Measurements from ENCODE around the gene ALOX12B. TPM values are rescaled to one million over a fixed set of nuclear protein-coding genes. Genes with fewer than 3 reads are reported as not detected.

The ALOX12B gene
- total and polyA plus RNA-seq, 2 of the 13 experiments (the other 11 are each of a cell fraction or from before 2014, with no cell fraction given): 0.13 TPM; not detected in 1

DNA sequence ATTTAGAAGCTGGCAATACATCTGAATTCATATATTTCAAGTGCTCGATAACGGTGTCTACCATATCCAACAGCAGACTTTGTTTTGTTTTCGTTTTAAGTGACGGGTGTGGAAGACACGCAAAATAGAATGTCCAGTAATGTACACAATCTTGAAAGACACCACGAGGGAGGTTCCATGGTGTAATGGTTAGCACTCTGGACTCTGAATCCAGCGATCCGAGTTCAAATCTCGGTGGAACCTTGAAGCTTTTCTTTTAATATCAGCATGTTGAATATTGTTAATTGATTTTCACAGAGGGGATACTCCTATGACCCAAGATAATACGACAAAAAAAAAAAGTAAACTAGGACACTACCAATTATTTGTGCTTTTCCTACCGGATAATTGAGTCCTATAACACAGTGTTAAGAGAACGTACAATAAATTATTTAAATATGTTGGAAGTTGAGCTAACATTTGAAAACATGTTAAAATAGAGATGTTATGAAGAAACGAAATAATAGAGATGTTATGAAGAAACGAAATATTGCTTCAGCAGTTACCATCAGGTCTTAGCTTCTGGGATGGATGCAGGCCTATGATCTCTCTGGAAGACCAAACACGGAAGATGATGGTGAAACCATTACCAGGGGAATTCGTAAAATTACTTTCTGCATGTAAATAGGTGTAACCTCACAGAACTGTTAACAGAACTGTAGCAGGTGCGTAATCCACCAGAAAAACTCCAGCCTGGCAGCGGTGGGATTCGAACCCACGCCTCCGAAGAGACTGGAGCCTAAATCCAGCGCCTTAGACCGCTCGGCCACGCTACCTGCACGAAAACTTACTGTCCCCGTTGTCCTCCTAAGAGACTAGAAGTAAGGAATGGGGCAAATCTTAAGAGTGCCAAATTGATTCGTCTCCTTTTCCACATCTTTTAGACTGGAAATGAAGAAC, 32.3 kb upstream of the ALOX12B start (continued):
- TF ChIP-seq, protein P1, sequence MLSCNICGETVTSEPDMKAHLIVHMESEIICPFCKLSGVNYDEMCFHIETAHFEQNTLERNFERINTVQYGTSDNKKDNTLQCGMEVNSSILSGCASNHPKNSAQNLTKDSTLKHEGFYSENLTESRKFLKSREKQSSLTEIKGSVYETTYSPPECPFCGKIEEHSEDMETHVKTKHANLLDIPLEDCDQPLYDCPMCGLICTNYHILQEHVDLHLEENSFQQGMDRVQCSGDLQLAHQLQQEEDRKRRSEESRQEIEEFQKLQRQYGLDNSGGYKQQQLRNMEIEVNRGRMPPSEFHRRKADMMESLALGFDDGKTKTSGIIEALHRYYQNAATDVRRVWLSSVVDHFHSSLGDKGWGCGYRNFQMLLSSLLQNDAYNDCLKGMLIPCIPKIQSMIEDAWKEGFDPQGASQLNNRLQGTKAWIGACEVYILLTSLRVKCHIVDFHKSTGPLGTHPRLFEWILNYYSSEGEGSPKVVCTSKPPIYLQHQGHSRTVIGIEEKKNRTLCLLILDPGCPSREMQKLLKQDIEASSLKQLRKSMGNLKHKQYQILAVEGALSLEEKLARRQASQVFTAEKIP (CRISPR knock-in tag; IDR thresholded peaks at IDR 0.05; ENCODE audit: borderline replicate concordance): no peak
- TF ChIP-seq KDM6A (CRISPR knock-in tag; IDR thresholded peaks at IDR 0.05; ENCODE audit: low read depth) (no peak), NCOA2 (CRISPR knock-in tag; IDR thresholded peaks at IDR 0.05) (peak; percentile 16; the same call in 1 of the 2 replicates), ZNF619 (CRISPR knock-in tag; IDR thresholded peaks at IDR 0.05) (no peak), ZNF672 (CRISPR knock-in tag; IDR thresholded peaks at IDR 0.05) (no peak), PLRG1 (conservative IDR thresholded peaks at IDR 0.05) (no peak), MTF1 (CRISPR knock-in tag; IDR thresholded peaks at IDR 0.05) (no peak), JARID2 (CRISPR knock-in tag; IDR thresholded peaks at IDR 0.05; ENCODE audit: insufficient replicate concordance) (peak; percentile 95), NFE2L2 (IDR thresholded peaks at IDR 0.05; ENCODE audit: low read length) (no peak), SYNCRIP (IDR thresholded peaks at IDR 0.05; ENCODE audit: insufficient read depth, low read depth, low read length) (no peak), RCOR2 (CRISPR knock-in tag; IDR thresholded peaks at IDR 0.05) (no peak), NFYC (CRISPR knock-in tag; IDR thresholded peaks at IDR 0.05) (no peak; the same call in 1 of the 2 replicates), ZNF839 (CRISPR knock-in tag; IDR thresholded peaks at IDR 0.05; ENCODE audit: borderline replicate concordance) (no peak), ZNF720 (CRISPR knock-in tag; IDR thresholded peaks at IDR 0.05) (no peak), HDAC6 (IDR thresholded peaks at IDR 0.05; ENCODE audit: low read depth, low read length) (no peak)
- TF ChIP-seq, protein P2, sequence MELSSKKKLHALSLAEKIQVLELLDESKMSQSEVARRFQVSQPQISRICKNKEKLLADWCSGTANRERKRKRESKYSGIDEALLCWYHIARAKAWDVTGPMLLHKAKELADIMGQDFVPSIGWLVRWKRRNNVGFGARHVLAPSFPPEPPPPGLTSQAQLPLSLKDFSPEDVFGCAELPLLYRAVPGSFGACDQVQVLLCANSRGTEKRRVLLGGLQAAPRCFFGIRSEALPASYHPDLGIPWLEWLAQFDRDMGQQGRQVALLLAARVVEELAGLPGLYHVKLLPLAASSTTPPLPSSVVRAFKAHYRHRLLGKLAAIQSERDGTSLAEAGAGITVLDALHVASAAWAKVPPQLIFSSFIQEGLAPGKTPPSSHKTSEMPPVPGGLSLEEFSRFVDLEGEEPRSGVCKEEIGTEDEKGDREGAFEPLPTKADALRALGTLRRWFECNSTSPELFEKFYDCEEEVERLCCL (CRISPR knock-in tag; IDR thresholded peaks at IDR 0.05; ENCODE audit: borderline replicate concordance): no peak
- TF ChIP-seq, protein P3, sequence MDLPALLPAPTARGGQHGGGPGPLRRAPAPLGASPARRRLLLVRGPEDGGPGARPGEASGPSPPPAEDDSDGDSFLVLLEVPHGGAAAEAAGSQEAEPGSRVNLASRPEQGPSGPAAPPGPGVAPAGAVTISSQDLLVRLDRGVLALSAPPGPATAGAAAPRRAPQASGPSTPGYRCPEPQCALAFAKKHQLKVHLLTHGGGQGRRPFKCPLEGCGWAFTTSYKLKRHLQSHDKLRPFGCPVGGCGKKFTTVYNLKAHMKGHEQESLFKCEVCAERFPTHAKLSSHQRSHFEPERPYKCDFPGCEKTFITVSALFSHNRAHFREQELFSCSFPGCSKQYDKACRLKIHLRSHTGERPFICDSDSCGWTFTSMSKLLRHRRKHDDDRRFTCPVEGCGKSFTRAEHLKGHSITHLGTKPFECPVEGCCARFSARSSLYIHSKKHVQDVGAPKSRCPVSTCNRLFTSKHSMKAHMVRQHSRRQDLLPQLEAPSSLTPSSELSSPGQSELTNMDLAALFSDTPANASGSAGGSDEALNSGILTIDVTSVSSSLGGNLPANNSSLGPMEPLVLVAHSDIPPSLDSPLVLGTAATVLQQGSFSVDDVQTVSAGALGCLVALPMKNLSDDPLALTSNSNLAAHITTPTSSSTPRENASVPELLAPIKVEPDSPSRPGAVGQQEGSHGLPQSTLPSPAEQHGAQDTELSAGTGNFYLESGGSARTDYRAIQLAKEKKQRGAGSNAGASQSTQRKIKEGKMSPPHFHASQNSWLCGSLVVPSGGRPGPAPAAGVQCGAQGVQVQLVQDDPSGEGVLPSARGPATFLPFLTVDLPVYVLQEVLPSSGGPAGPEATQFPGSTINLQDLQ (CRISPR knock-in tag; IDR thresholded peaks at IDR 0.05): no peak
- TF ChIP-seq, protein P4, sequence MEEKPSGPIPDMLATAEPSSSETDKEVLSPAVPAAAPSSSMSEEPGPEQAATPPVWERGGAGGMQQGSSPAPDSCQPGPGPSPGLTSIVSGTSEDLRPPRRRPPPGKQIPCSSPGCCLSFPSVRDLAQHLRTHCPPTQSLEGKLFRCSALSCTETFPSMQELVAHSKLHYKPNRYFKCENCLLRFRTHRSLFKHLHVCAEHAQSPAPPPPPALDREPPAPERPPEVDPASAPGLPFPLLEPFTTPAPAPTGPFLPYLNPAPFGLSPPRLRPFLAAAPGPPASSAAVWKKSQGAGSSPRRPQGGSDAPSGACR (CRISPR knock-in tag; IDR thresholded peaks at IDR 0.05): peak; percentile 78; the same call in 1 of the 2 replicates
- TF ChIP-seq, protein P5, sequence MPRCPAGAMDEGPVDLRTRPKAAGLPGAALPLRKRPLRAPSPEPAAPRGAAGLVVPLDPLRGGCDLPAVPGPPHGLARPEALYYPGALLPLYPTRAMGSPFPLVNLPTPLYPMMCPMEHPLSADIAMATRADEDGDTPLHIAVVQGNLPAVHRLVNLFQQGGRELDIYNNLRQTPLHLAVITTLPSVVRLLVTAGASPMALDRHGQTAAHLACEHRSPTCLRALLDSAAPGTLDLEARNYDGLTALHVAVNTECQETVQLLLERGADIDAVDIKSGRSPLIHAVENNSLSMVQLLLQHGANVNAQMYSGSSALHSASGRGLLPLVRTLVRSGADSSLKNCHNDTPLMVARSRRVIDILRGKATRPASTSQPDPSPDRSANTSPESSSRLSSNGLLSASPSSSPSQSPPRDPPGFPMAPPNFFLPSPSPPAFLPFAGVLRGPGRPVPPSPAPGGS (CRISPR knock-in tag; IDR thresholded peaks at IDR 0.05): no peak
- TF ChIP-seq, protein P6, sequence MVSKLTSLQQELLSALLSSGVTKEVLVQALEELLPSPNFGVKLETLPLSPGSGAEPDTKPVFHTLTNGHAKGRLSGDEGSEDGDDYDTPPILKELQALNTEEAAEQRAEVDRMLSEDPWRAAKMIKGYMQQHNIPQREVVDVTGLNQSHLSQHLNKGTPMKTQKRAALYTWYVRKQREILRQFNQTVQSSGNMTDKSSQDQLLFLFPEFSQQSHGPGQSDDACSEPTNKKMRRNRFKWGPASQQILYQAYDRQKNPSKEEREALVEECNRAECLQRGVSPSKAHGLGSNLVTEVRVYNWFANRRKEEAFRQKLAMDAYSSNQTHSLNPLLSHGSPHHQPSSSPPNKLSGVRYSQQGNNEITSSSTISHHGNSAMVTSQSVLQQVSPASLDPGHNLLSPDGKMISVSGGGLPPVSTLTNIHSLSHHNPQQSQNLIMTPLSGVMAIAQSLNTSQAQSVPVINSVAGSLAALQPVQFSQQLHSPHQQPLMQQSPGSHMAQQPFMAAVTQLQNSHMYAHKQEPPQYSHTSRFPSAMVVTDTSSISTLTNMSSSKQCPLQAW (CRISPR knock-in tag; IDR thresholded peaks at IDR 0.05): no peak

All from HepG2 (cell line).